Ascending aorta (tissue), 2 donors: ENCODE measurements around the gene TMPRSS9. TPM values are rescaled to one million over a fixed set of nuclear protein-coding genes. Genes with fewer than 3 reads are reported as not detected.
"Not testable (repeated sequence)": the region's sequence is repeated elsewhere in the genome, so short reads cannot be mapped to it uniquely, and the experiment has no call there.

Experiments used
- DNase-seq, 2 donors: peaks; one replicate each; pipeline ENCODE4 v3.0.0-alpha.2; 2019; ENCODE audit warnings: low spot score in 2 of 2
- H3K27ac ChIP-seq, 2 donors: fragments of 200-600 bp; sonication (generic); one replicate each; pipeline ENCODE4 v1.5.1; 2016 to 2017; ENCODE audit warnings: mild to moderate bottlenecking in 1 of 2
- H3K27me3 ChIP-seq: fragments of 200-600 bp; sonication (generic); one replicate; pipeline ENCODE4 v1.5.1; 2017
- H3K36me3 ChIP-seq, 2 donors: fragments of 200-600 bp; sonication (generic); one replicate each; pipeline ENCODE4 v1.5.1; 2016
- H3K4me1 ChIP-seq, 2 donors: fragments of 200-600 bp; sonication (generic); one replicate each; pipeline ENCODE4 v1.5.1; 2016 to 2017; ENCODE audit warnings: mild to moderate bottlenecking in 1 of 2
- H3K4me3 ChIP-seq, 2 donors: fragments of 200-600 bp; sonication (generic); one replicate each; pipeline ENCODE4 v1.5.1; 2016 to 2017; ENCODE audit warnings: mild to moderate bottlenecking in 1 of 2
- H3K9me3 ChIP-seq, 2 donors: fragments of 200-600 bp; sonication (generic); one replicate each; pipeline ENCODE4 v1.5.1; 2016
- CTCF ChIP-seq, 3 experiments: fragments of 200-600 bp in 2 of 3; fragments of 450-650 bp in 1 of 3; sonication (generic) in 2 of 3; IDR thresholded peaks; one replicate each; pipeline ENCODE4 v1.5.1; 2016 to 2019; ENCODE audit warnings: antibody characterized with exemption in 3 of 3, mild to moderate bottlenecking in 1 of 3, moderate library complexity in 1 of 3
- intact Hi-C: fragments of 100-400 bp; cut with DNase I; formaldehyde crosslinking; loops from one replicate; pipeline ENCODE4 v1.15.1; 2023
- total RNA-seq: library from RNA; depleted of rRNA; stranded (reverse); fragments of >200 nt; gene quantifications from one replicate; pipeline ENCODE4 v1.1.0, GENCODE V29; 2016

Gene TMPRSS9
- total RNA-seq, 1 donor from 2014 or later: not detected

GRCh38 chr19:2469102-2469914, 109.2 kb downstream of the TMPRSS9 start:
- H3K27ac ChIP-seq: no peak overlapping the region

GRCh38 chr19:2469915-2470200, 109.8 kb downstream of the TMPRSS9 start:
- H3K27me3 ChIP-seq, H3K27ac ChIP-seq, H3K9me3 ChIP-seq, intact Hi-C loops, H3K4me1 ChIP-seq, DNase-seq, H3K4me3 ChIP-seq, H3K36me3 ChIP-seq: not testable (repeated sequence)

More at GRCh38 chr19:2469102-2469914, 109.2 kb downstream of the TMPRSS9 start:
- H3K36me3 ChIP-seq: no peaks in the 10 kb centered on the region
- DNase-seq: no peak
- no peaks in the 10 kb centered on the region for H3K27me3 ChIP-seq
- H3K9me3 ChIP-seq: no peaks in the 10 kb centered on the region
- intact Hi-C loops: no loop called here
- no peak overlapping the region for H3K4me3 ChIP-seq
- no peak for TF ChIP-seq CTCF (IDR thresholded peaks at IDR 0.05)
- no peaks in the 10 kb centered on the region for H3K4me1 ChIP-seq

GRCh38 chr19:2474232-2475017, 114.4 kb downstream of the TMPRSS9 start:
- Histone ChIP-seq H3K4me3 (peak overlapping the region; percentile 94 to 98), H3K27me3 (no peaks in the 10 kb centered on the region), H3K9me3 (no peaks in the 10 kb centered on the region), H3K36me3 (peaks cover 11 to 15% of the 10 kb centered on the region in 2 donors), H3K27ac (peak overlapping the region; percentile 88 to 95), H3K4me1 (peaks cover 3 to 14% of the 10 kb centered on the region in 2 donors)
- peak; percentile 71 to 96 for DNase-seq
- intact Hi-C loops: loop anchor here (1.0 to 5.0 kb wide), 7 partner anchors 50 to 163 kb away; no protein-coding TSS in a partner anchor
- peak; percentile 96 to 100 (median 99) for TF ChIP-seq CTCF (IDR thresholded peaks at IDR 0.05)

- H3K27me3 ChIP-seq: no peaks in the 10 kb centered on the region
Observed at GRCh38 chr19:2475018-2475701, 115.1 kb downstream of the TMPRSS9 start.

More at GRCh38 chr19:2475018-2475701, 115.1 kb downstream of the TMPRSS9 start:
- Histone ChIP-seq H3K27ac (peak overlapping the region; percentile 88 to 95), H3K4me1 (peaks cover 3 to 16% of the 10 kb centered on the region in 2 donors), H3K36me3 (peaks cover 11 to 15% of the 10 kb centered on the region in 2 donors), H3K9me3 (no peaks in the 10 kb centered on the region), H3K4me3 (peak overlapping the region; percentile 94 to 98)
- intact Hi-C loops: loop anchor here (2.0 to 5.0 kb wide), 4 partner anchors 50 to 152 kb away; no protein-coding TSS in a partner anchor
- peak in 1 of 2 donors; percentile 81 for DNase-seq
- TF ChIP-seq CTCF (IDR thresholded peaks at IDR 0.05): no peak

Other genes starting within 250 kb of the TMPRSS9 start
- gene AP3D1, start 208.7 kb upstream of the TMPRSS9 start, total RNA-seq: 98.8 TPM
- gene DOT1L, start 196.3 kb upstream of the TMPRSS9 start, total RNA-seq: 156 TPM
- 23.9 TPM for gene PLEKHJ1, start 123.9 kb upstream of the TMPRSS9 start, total RNA-seq
- 21.3 TPM for gene SF3A2, start 123.4 kb upstream of the TMPRSS9 start, total RNA-seq
- not detected for gene AMH, start 110.9 kb upstream of the TMPRSS9 start, total RNA-seq
- not detected for gene JSRP1, start 103.8 kb upstream of the TMPRSS9 start, total RNA-seq
- gene PEAK3, start 78.1 kb upstream of the TMPRSS9 start, total RNA-seq: 4.7 TPM
- gene LINGO3, start 52.1 kb upstream of the TMPRSS9 start, total RNA-seq: not detected
- gene LSM7, start 31.7 kb upstream of the TMPRSS9 start, total RNA-seq: 31.4 TPM
- 95.7 TPM for gene SPPL2B, start 31.6 kb upstream of the TMPRSS9 start, total RNA-seq
- gene TIMM13, start 67.3 kb downstream of the TMPRSS9 start, total RNA-seq: 55.0 TPM
- gene LMNB2, start 96.7 kb downstream of the TMPRSS9 start, total RNA-seq: 38.7 TPM
- gene GADD45B, start 115.9 kb downstream of the TMPRSS9 start, total RNA-seq: 514 TPM